ENCODE results near the gene TXNDC2. TPM values are rescaled to one million over a fixed set of nuclear protein-coding genes. Genes with fewer than 3 reads are reported as not detected.

The TXNDC2 gene
- total RNA-seq, 1 experiment from 2014 or later, result not detected

DNA sequence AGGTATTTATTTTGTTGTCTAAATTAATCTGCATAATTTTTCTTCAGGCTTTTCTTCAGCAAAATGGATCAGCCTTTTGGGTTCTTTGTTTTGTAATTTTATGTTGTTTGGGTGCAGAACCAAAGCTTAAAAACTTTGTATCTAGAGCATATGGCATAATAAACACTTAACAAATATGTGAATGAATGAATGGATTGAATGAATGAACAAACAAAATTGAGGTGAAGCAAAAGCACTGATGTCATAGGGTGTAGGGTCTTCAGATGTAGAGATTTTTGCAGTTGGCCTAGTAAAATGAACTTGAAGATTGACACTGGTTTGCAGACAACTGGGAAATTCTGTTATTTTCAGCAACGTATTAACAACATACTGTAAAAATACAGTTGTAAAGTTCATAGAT is 45.4 kb downstream of the TXNDC2 start:
- DNase-seq (ENCODE audit: low spot score), result no peak

DNA sequence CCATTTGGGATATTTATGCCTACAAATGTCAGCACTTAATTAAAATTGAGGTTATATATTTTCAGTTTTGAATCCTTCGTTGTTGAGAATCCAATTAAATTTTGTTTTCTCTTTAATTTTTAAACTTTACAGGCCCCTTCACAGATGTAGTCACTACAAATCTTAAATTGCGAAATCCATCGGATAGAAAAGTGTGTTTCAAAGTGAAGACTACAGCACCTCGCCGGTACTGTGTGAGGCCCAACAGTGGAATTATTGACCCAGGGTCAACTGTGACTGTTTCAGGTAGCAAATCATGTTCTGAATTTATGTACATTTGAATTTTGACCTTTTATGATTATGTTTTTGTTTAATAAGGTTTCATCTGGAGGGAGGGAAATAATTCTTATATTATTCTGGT is 45.9 kb downstream of the TXNDC2 start:
- DNase-seq (ENCODE audit: low spot score), result no peak

- no peak for DNase-seq (ENCODE audit: low spot score)
These were observed 48.1 kb downstream of the TXNDC2 start for GRCh38 chr18:9933865-9934264.

GRCh38 chr18:9934274-9934673 is 48.5 kb downstream of the TXNDC2 start:
- no peak for DNase-seq (ENCODE audit: low spot score)

Small RNA genes within 50 kb of the gene (small RNA-seq; reads per million reads assigned to genes)
- gene RNA5SP449 (not detected), gene RNA5SP450 (5.0 reads per million, percentile 83 among the genes with 10 or more reads in this experiment)

Other genes starting within 250 kb of the TXNDC2 start
- gene RAB31, start 177.7 kb upstream of the TXNDC2 start, total RNA-seq (2014; rRNA removed; shearing (Covaris generic)), result 1.7 and 1.9 TPM in 2 replicates
- gene VAPA, start 28.0 kb downstream of the TXNDC2 start, total RNA-seq (2014; rRNA removed; shearing (Covaris generic)), result 299 and 320 TPM in 2 replicates